Measurements from ENCODE around the gene COQ8B. TPM values are rescaled to one million over a fixed set of nuclear protein-coding genes. Genes with fewer than 3 reads are reported as not detected.

The COQ8B gene
- total RNA-seq, 1 experiment from 2014 or later, result 19.5 TPM

DNA sequence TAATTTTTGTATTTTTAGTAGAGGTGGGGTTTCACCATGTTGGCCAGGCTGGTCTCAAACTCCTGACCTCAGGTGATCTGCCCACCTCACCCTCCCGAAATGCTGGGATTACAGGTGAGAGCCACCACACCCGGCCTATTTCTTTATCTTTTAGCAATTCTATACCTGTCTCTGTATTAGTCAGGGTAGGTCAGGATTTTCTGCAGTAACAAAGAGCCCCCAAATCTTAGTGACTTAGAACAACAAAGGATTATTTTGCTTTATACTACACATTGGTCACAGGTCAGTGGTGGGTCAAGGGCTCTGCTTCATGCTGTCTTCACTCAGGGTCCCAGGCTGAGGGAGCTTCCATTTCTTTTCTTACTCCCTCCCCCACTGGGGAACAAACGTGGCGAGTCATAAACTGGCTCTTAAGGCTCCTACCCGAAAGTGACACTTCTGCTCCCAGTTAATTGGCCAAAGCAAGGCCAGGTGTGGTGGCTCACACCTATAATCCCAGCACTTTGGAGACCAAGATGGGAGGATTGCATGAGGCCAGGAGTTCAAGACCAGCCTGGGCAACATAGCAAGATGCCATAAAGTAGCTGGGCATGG, 7.1 kb upstream of the COQ8B start:
- Histone ChIP-seq H3K27me3 (ENCODE audit: low read length) (no peaks in the 10 kb centered on the region), H3K4me1 (ENCODE audit: insufficient read depth, low read length) (peaks cover 22% of the 10 kb centered on the region), H3K79me2 (ENCODE audit: low read length) (peaks cover 56% of the 10 kb centered on the region), H2AFZ (ENCODE audit: low read length) (no peak overlapping the region), H3K27ac (ENCODE audit: low read length) (no peak overlapping the region), H3K4me3 (ENCODE audit: low read length) (no peak overlapping the region), H3F3A (ENCODE audit: low read length, unreplicated experiment) (no peaks in the 10 kb centered on the region), H3K36me3 (ENCODE audit: low read depth, low read length) (peaks cover 17% of the 10 kb centered on the region; the same call in 1 of the 2 replicates), H4K20me1 (ENCODE audit: low read length) (peaks cover 14% of the 10 kb centered on the region), H3K9ac (ENCODE audit: low read length) (no peak overlapping the region), H3K9me2 (replicated peaks; ENCODE audit: low read length) (no peaks in the 10 kb centered on the region), H3K9me3 (ENCODE audit: low read length) (no peaks in the 10 kb centered on the region), H3K4me2 (ENCODE audit: low read length) (no peak overlapping the region)
- BruUV-seq (replicated peaks), result no TSS peak
- intact Hi-C loops (cut with micrococcal nuclease), result no loop called here
- TF ChIP-seq EZH2 (IDR thresholded peaks at IDR 0.05; ENCODE audit: low read length, unreplicated experiment), result no peak
- TF ChIP-seq EZH2phosphoT487 (IDR thresholded peaks at IDR 0.05; ENCODE audit: borderline replicate concordance, low read length), result no peak
- TF ChIP-seq, protein P1, sequence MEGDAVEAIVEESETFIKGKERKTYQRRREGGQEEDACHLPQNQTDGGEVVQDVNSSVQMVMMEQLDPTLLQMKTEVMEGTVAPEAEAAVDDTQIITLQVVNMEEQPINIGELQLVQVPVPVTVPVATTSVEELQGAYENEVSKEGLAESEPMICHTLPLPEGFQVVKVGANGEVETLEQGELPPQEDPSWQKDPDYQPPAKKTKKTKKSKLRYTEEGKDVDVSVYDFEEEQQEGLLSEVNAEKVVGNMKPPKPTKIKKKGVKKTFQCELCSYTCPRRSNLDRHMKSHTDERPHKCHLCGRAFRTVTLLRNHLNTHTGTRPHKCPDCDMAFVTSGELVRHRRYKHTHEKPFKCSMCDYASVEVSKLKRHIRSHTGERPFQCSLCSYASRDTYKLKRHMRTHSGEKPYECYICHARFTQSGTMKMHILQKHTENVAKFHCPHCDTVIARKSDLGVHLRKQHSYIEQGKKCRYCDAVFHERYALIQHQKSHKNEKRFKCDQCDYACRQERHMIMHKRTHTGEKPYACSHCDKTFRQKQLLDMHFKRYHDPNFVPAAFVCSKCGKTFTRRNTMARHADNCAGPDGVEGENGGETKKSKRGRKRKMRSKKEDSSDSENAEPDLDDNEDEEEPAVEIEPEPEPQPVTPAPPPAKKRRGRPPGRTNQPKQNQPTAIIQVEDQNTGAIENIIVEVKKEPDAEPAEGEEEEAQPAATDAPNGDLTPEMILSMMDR (conservative IDR thresholded peaks at IDR 0.05; ENCODE audit: low read depth, low read length), result no peak
- ChIA-PET POLR2A (ENCODE audit: unreplicated experiment) (no interaction called here), CTCF (no interaction called here)
- DNase-seq (no peak), ATAC-seq (no peak)

DNA sequence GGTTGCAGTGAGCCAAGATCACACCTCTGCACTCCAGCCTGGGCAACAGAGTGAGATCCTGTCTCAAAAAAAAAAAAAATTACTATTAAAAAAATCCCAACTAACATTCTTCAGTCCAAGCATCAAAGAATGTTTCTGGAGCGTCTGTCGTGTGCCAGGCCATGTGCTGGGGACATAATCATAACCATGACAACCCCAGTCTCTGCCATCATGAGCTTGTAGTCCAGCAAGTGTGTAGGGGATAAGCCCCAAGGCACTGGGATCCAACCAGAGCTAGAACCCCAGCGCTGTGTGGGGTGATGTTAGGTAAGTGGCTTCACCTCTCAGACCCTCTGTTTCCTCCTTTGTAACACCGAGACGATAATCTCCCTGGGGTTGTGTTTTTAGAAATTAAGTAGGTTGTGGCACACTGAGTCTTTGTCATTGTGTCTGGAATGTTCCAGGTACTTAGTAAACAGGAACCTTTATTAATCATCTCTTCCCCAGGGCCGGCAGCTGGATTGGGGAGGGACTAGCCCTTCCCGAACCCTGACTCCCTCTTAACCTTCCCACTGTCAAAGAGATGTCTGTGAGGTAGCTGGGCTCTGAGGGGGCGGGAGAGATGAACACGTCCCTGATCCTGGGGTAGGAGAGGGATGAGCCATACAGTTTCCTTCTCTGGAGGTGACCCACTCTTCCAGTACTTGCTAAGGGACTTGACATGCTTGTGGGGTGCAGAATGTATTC, 5.4 kb upstream of the COQ8B start:
- POLR2A ChIA-PET (ENCODE audit: unreplicated experiment), result interaction anchor here (0.7 kb wide), 2 partner anchors 34 to 45 kb away, joined by 5 read pairs; no protein-coding TSS in a partner anchor
- CTCF ChIA-PET, result no interaction called here
- no peaks in the 10 kb centered on the region for H3K27me3 ChIP-seq (ENCODE audit: low read length)
- H3F3A ChIP-seq (ENCODE audit: low read length, unreplicated experiment), result no peaks in the 10 kb centered on the region
- H4K20me1 ChIP-seq (ENCODE audit: low read length), result peaks cover 23% of the 10 kb centered on the region
- H3K79me2 ChIP-seq (ENCODE audit: low read length), result peaks cover 72% of the 10 kb centered on the region
- intact Hi-C loops (cut with micrococcal nuclease), result no loop called here
- peaks cover 22% of the 10 kb centered on the region for H3K4me1 ChIP-seq (ENCODE audit: insufficient read depth, low read length)
- H3K9ac ChIP-seq (ENCODE audit: low read length), result no peak overlapping the region
- no TSS peak for BruUV-seq (replicated peaks)
- H2AFZ ChIP-seq (ENCODE audit: low read length), result no peak overlapping the region
- peak overlapping the region; percentile 64 for H3K4me2 ChIP-seq (ENCODE audit: low read length)
- H3K9me3 ChIP-seq (ENCODE audit: low read length), result no peaks in the 10 kb centered on the region
- DNase-seq (peak; percentile 54), ATAC-seq (peak; percentile 18)
- H3K36me3 ChIP-seq (ENCODE audit: low read depth, low read length), result peaks cover 14% of the 10 kb centered on the region; the same call in 1 of the 2 replicates
- H3K4me3 ChIP-seq (ENCODE audit: low read length), result peak overlapping the region; percentile 39; the same call in 1 of the 2 replicates
- peak overlapping the region; percentile 42 for H3K27ac ChIP-seq (ENCODE audit: low read length)
- TF ChIP-seq EZH2phosphoT487 (IDR thresholded peaks at IDR 0.05; ENCODE audit: borderline replicate concordance, low read length), result no peak
- H3K9me2 ChIP-seq (replicated peaks; ENCODE audit: low read length), result no peaks in the 10 kb centered on the region

DNA sequence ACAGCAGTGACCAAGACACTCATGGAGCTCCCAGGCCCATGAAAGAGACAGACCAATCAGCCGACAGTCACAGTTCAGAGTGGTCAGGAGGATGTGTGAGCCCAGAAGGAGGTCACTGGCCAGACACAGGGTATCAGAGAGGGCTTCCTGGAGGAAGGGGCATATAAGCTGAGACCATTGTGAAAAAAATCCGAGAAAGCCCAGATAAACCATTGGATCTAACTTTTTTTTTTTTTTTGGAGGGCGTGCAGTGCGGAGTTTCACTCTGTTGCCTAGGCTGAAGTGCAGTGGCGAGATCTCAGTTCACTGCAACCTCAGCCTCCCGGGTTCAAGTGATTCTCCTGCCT, 4.4 kb upstream of the COQ8B start:
- Histone ChIP-seq H3K4me1 (ENCODE audit: insufficient read depth, low read length) (peaks cover 25% of the 10 kb centered on the region), H4K20me1 (ENCODE audit: low read length) (peaks cover 23% of the 10 kb centered on the region), H3K27me3 (ENCODE audit: low read length) (no peaks in the 10 kb centered on the region), H3K79me2 (ENCODE audit: low read length) (peaks cover 72% of the 10 kb centered on the region), H3K9me2 (replicated peaks; ENCODE audit: low read length) (no peaks in the 10 kb centered on the region), H3K4me2 (ENCODE audit: low read length) (peak overlapping the region; percentile 95), H3K27ac (ENCODE audit: low read length) (no peak overlapping the region), H3K9ac (ENCODE audit: low read length) (no peak overlapping the region), H2AFZ (ENCODE audit: low read length) (no peak overlapping the region), H3F3A (ENCODE audit: low read length, unreplicated experiment) (no peaks in the 10 kb centered on the region), H3K9me3 (ENCODE audit: low read length) (no peaks in the 10 kb centered on the region), H3K36me3 (ENCODE audit: low read depth, low read length) (peaks cover 7% of the 10 kb centered on the region; the same call in 1 of the 2 replicates), H3K4me3 (ENCODE audit: low read length) (no peak overlapping the region)
- no peak for DNase-seq
- TF ChIP-seq EZH2 (IDR thresholded peaks at IDR 0.05; ENCODE audit: low read length, unreplicated experiment), result no peak
- TF ChIP-seq, protein P1 (conservative IDR thresholded peaks at IDR 0.05; ENCODE audit: low read depth, low read length), result no peak
- BruUV-seq (replicated peaks), result no TSS peak
- ATAC-seq, result no peak
- ChIA-PET CTCF (no interaction called here), POLR2A (ENCODE audit: unreplicated experiment) (no interaction called here)
- intact Hi-C loops (cut with micrococcal nuclease), result no loop called here
